GM19324 (cell line): ENCODE measurements around the gene LZIC.
"Not testable (repeated sequence)": the region's sequence is repeated elsewhere in the genome, so short reads cannot be mapped to it uniquely, and the experiment has no call there.

Experiments
- ATAC-seq: cut with Tn5 transposase; IDR thresholded peaks from one replicate; pipeline ENCODE4 v1.9.1; 2021; ENCODE audit warnings: mild to moderate bottlenecking, moderate library complexity; ENCODE audit not compliant: unreplicated experiment, low FRiP score

The LZIC gene

GRCh38 chr1:9942939-9943788 lies at the start of gene LZIC, which contains the start of gene NMNAT1:
LZIC (minus strand) TSS chr1:9943391; CDS start chr1:9936619, 6,772 bp downstream.
NMNAT1 (plus strand) TSS chr1:9943475; CDS start chr1:9972074, 28,599 bp downstream.
- peak; percentile 93 for ATAC-seq

- no peak for ATAC-seq
These were observed 49.7 kb upstream of the LZIC start for GRCh38 chr1:9992910-9993309.

GRCh38 chr1:9990944-9991343 lies 47.8 kb upstream of the LZIC start:
- ATAC-seq: no peak

GRCh38 chr1:9989773-9990172 lies 46.6 kb upstream of the LZIC start:
- ATAC-seq: no peak

- ATAC-seq: no peak
These were observed 41.8 kb upstream of the LZIC start for GRCh38 chr1:9985001-9985400.

GRCh38 chr1:9984253-9984652 lies 41.1 kb upstream of the LZIC start:
- ATAC-seq: no peak

- peak; percentile 60 for ATAC-seq
These were observed 17.7 kb upstream of the LZIC start for GRCh38 chr1:9960706-9961562.

GRCh38 chr1:9960011-9960410 lies 16.8 kb upstream of the LZIC start:
- no peak for ATAC-seq

GRCh38 chr1:9957726-9958125 lies 14.5 kb upstream of the LZIC start:
- no peak for ATAC-seq

- no peak for ATAC-seq
These were observed 3.1 kb upstream of the LZIC start for GRCh38 chr1:9946315-9946714.

- peak; percentile 32 for ATAC-seq
These were observed 722 bp downstream of the LZIC start for GRCh38 chr1:9942399-9942938.

GRCh38 chr1:9929431-9930385 lies 13.5 kb downstream of the LZIC start:
- ATAC-seq: no peak

- ATAC-seq: no peak
These were observed 15.9 kb downstream of the LZIC start for GRCh38 chr1:9927259-9927658.

- no peak for ATAC-seq
These were observed 20.8 kb downstream of the LZIC start for GRCh38 chr1:9922342-9922741.

GRCh38 chr1:9920606-9921005 lies 22.6 kb downstream of the LZIC start:
- ATAC-seq: no peak

- ATAC-seq: no peak
These were observed 25.3 kb downstream of the LZIC start for GRCh38 chr1:9917901-9918300.

- ATAC-seq: not testable (repeated sequence)
These were observed 25.7 kb downstream of the LZIC start for GRCh38 chr1:9917495-9917894.

GRCh38 chr1:9916452-9916851 lies 26.7 kb downstream of the LZIC start:
- ATAC-seq: no peak

- no peak for ATAC-seq
These were observed 28.6 kb downstream of the LZIC start for GRCh38 chr1:9914610-9914937.

GRCh38 chr1:9912264-9912936 lies 30.8 kb downstream of the LZIC start:
- ATAC-seq: no peak
